Renal cortical epithelial cell (primary cell): ENCODE data around the gene IL22RA1. TPM values are rescaled to one million over a fixed set of nuclear protein-coding genes. Genes with fewer than 3 reads are reported as not detected.

ENCODE experiments used
- DNase-seq: peaks from one replicate; pipeline ENCODE4 v3.0.0-alpha.2; 2011; ENCODE audit warnings: low read depth
- total RNA-seq: library from RNA; depleted of rRNA; stranded (reverse); fragments of >200 nt; gene quantifications from 2 replicates; pipeline ENCODE4 v1.2.3, GENCODE V29; 2014

Gene IL22RA1
- total RNA-seq, 1 donor from 2014 or later = 0.05 TPM

GRCh38 chr1:24098102-24098501, 44.8 kb downstream of the IL22RA1 start:
- DNase-seq = no peak

- no peak for DNase-seq
Observed at GRCh38 chr1:24097663-24098062, 45.3 kb downstream of the IL22RA1 start.

GRCh38 chr1:24096739-24097103, 46.2 kb downstream of the IL22RA1 start:
- no peak for DNase-seq

- no peak for DNase-seq
Observed at GRCh38 chr1:24096009-24096738, 46.8 kb downstream of the IL22RA1 start.

GRCh38 chr1:24095140-24095859, 47.6 kb downstream of the IL22RA1 start:
- no peak for DNase-seq

GRCh38 chr1:24094554-24094953, 48.4 kb downstream of the IL22RA1 start:
- no peak for DNase-seq

GRCh38 chr1:24093732-24094131, 49.2 kb downstream of the IL22RA1 start:
- no peak for DNase-seq

- DNase-seq = no peak
Observed at GRCh38 chr1:24092979-24093378, 50.0 kb downstream of the IL22RA1 start.

GRCh38 chr1:24091971-24092482, 50.9 kb downstream of the IL22RA1 start:
- DNase-seq = no peak

GRCh38 chr1:24090736-24091135, 52.2 kb downstream of the IL22RA1 start:
- no peak for DNase-seq

- DNase-seq = no peak
Observed at GRCh38 chr1:24089743-24090555, 53.0 kb downstream of the IL22RA1 start.

- DNase-seq = no peak
Observed at GRCh38 chr1:24089027-24089742, 53.8 kb downstream of the IL22RA1 start.

- no peak for DNase-seq
Observed at GRCh38 chr1:24086466-24086865, 56.5 kb downstream of the IL22RA1 start.

GRCh38 chr1:24085546-24085945, 57.4 kb downstream of the IL22RA1 start:
- DNase-seq = peak; percentile 64

- DNase-seq = no peak
Observed at GRCh38 chr1:24085007-24085406, 57.9 kb downstream of the IL22RA1 start.

- no peak for DNase-seq
Observed at GRCh38 chr1:24084050-24084449, 58.9 kb downstream of the IL22RA1 start.

- DNase-seq = no peak
Observed at GRCh38 chr1:24082372-24082771, 60.6 kb downstream of the IL22RA1 start.

- no peak for DNase-seq
Observed at GRCh38 chr1:24081190-24081589, 61.8 kb downstream of the IL22RA1 start.

- DNase-seq = no peak
Observed at GRCh38 chr1:24080131-24080530, 62.8 kb downstream of the IL22RA1 start.

- DNase-seq = no peak
Observed at GRCh38 chr1:24077278-24077978, 65.5 kb downstream of the IL22RA1 start.

- no peak for DNase-seq
Observed at GRCh38 chr1:24075946-24076345, 67.0 kb downstream of the IL22RA1 start.
